Measurements from ENCODE around the gene TMEM89.

Gene TMEM89

DNA sequence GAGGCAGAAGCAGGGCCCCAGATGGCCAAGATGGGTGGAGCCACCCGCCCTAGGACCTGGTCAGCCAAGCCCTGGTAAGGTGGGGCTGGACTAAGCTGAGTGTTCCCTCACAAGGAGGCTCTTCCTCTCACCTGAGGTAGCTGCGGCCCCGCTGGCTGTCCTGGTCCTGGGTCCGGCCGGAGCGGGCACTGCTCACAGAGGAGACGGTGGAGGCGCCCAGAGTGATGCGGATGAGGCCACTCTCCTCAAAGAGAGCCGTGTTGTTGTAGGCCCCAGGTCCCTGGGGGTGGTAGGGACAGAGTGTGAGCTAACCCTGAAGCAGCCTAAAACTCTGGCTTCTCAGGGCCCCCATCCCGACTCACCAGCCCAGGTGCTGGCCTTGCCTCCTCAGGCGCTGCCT is 21.0 kb upstream of the TMEM89 start:
- FAIRE-seq (no peak), DNase-seq (ENCODE audit: insufficient read length, low spot score) (no peak)

DNA sequence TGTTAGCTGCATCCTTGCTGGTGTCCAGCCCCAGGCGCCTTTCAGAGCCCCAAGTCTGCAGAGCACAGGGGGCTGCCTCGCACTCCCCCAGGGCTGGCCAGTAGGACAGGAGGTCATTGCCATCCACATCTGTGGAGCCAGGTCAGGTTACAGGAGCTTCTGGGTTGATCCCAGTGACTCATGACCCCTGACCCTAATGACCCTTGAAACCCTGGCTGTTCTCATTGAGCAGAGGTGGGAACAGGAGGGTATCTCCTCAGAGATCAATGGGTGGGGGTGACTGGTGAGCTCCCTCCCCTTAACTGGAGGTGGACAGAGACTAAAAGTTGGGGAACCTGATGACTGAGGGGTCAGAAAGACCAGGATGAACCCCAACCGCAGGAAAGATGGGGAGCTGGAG is 19.8 kb upstream of the TMEM89 start:
- DNase-seq (ENCODE audit: insufficient read length, low spot score) (no peak), FAIRE-seq (no peak)

DNA sequence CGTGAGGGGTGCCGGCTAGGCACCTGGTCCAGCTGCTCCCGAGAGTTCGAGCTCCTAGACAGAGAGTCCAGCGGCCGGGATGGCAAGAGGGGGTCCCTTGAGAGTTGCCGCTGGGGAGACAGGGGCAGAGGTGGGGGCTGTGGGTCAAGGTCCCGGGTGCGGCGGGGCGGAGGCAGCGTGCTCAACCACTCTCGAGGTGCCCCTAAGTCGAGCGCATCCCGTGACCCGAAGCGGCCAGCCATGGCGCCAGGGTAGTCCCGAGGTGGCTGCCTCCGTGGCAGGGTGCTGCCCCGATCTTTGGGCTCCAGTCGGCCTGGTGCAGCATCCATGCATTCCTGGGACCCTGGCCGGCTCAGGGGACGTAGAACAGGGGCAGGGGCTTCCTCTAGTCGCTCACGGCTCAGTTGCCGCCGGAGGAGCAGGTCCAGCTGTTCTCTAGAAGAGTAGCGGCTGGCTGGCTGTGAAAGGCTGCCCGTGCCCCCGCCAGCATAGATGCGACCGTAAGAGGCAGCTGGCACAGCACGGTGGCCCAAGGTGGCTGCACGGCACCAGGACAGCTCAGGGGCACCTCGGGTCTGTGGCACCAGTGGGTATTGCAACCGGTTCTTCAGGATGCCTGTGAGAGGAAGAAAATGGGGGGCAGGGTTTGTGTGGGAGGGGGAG is 18.5 kb upstream of the TMEM89 start:
- FAIRE-seq (no peak), DNase-seq (ENCODE audit: insufficient read length, low spot score) (no peak)

DNA sequence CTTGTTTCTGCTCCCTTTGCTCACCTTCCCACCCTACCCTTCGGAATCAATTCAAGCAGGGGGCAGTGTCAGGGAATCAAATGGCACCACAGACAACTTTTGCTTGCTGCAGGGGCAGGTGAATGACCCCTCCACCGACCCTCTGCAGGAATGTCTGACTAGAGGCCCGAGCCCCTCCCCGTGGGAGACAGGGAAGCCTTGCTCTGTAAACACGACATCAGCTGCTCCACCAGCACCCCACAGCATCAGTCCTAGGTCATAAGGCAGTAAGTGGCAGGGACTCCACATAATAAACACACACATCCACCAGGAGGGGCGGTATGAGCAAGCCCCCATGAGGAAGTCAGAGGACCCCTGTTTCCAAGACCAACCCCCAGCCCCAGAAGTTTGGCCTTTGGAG is 15.7 kb upstream of the TMEM89 start:
- no peak for DNase-seq (ENCODE audit: insufficient read length, low spot score)
- no peak for FAIRE-seq

DNA sequence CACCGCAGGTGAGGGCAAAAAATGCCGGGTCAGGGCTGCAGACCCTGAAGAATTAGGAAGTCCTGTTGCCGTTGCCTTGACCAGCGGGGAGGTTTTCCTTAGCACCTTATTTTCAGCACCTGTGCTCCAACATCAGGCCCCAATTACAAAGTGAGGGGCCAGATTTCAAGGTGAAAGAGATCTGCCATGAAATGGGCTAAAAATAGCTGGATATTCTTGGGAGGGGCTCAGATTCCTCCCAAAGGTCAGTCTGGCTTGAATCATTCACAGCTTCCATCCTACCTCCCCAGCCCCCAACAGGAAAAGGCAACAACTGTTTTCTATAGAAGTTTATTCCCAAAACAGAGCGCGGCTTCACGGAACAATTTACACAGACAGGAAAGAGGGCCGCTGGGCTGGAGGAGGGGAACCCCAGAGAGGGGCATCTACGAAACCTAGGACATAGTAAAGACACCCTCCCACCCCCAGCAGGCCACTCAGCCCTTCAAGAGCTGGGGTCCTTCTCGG is 14.6 kb upstream of the TMEM89 start:
- DNase-seq (ENCODE audit: insufficient read length, low spot score) (no peak), FAIRE-seq (no peak)

DNA sequence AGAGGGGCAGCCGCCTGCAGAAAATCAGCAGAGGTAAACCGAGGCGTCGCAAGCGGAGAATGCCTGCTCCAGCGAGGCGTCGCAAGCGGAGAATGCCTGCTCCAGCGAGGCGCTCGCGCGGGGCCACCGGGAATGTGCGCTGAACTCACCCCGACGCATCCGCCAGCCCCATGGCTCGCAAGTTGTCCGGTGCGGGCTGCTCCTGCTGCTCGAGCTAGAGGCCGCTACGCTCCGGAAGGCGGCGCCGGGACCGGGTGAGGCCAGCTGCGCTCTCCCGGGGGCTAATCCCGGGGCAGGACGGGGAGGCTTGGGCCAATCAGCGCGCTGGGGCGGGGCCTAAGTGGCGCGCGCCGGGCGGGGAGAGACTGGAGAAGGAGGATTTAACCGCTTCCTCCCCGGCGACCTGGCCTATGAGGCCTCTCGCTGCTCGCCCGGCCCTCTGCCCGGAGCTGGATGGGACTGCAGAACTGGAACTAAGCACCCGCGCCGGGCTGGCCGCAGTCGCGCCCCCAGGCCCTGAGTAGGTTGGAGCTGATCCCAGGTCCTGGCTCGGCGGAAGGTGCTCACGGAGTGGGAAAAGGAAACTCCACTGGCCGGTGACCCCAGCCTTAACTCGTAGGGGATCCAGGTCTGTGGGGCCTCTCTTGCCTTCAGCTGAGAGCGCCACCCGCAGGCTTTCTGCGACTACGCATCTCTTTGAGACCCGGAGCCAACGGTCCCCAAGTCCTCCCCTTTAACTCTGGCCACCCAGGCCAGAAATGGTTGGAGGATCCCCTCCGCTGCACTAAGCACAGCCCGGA is 13.9 kb upstream of the TMEM89 start, which contains the start of gene SLC26A6:
TSS of gene SLC26A6 (minus strand) at position 240 of the 800 bp plus-strand sequence. CDS start at position 172, 68 bp downstream.
- peak; percentile 98 for DNase-seq (ENCODE audit: insufficient read length, low spot score)
- FAIRE-seq: peak; percentile 93

DNA sequence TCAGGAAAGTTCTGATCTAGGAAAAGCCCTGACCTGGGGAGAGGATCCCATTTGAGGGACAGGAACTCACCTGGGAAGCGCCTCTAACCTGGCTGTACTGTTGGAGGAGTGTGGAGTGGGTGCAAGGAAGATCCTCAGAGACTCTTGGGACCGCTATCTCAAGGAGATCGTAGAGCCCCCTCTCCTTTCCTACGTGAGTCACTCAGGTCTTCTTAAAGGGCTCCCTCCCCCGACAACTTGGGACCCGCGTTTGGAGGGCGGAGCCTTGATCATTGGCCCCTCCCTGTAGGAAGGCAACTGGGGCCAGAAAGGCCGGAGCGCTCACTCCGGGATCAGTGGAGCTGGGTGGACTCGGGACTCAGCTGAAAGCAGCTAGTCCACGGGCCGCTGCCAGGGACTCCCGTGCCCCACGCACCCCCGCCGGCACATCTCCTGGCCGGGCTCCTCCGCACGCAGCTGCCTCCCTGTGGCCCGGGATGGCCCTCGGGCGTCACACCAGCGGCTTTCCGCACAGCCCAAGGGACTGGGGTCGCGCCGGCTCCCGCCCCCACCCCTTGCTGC is 13.2 kb upstream of the TMEM89 start:
- DNase-seq (ENCODE audit: insufficient read length, low spot score) (peak; percentile 79), FAIRE-seq (no peak)

DNA sequence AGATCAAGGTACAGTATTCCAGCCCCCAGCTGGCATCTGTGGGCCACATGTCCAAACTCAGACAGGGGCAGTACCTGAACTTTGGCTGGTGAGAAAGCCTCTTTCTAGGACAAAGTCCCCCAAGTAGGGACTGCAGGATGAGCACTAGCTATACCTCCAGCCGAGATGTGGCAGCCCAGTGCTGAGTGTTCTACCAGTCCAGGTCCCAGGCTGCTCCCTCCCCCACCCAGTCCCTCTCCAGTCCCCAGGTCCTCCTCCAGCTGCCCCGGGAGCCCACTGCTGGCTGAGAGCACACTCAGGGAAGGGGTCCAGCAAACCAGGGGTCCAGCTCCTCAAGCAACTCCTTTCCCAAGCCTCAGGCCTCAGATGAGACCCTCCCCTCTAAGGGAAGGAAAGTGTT is 12.2 kb upstream of the TMEM89 start:
- DNase-seq (ENCODE audit: insufficient read length, low spot score): no peak
- FAIRE-seq: no peak

DNA sequence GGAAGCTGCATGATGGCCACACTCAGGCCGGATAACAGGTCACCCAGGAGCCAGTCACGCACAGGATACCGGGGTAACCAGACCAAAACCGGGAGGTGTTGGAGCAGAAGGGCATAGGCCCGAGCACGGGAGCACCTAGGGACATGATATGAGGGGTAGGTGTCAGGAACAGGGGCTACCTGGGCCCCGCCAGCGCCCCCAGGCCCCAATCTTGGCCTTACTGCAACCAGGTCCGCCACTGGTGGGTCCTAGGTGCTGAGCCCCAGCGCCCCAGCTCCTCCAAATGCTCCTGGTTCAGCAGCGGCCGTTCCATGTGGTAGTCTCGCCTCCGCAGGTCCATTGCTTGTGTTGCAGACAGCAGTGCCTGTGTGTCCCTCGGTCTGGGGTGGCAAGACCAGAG is 11.7 kb upstream of the TMEM89 start:
- DNase-seq (ENCODE audit: insufficient read length, low spot score): no peak
- FAIRE-seq: no peak

DNA sequence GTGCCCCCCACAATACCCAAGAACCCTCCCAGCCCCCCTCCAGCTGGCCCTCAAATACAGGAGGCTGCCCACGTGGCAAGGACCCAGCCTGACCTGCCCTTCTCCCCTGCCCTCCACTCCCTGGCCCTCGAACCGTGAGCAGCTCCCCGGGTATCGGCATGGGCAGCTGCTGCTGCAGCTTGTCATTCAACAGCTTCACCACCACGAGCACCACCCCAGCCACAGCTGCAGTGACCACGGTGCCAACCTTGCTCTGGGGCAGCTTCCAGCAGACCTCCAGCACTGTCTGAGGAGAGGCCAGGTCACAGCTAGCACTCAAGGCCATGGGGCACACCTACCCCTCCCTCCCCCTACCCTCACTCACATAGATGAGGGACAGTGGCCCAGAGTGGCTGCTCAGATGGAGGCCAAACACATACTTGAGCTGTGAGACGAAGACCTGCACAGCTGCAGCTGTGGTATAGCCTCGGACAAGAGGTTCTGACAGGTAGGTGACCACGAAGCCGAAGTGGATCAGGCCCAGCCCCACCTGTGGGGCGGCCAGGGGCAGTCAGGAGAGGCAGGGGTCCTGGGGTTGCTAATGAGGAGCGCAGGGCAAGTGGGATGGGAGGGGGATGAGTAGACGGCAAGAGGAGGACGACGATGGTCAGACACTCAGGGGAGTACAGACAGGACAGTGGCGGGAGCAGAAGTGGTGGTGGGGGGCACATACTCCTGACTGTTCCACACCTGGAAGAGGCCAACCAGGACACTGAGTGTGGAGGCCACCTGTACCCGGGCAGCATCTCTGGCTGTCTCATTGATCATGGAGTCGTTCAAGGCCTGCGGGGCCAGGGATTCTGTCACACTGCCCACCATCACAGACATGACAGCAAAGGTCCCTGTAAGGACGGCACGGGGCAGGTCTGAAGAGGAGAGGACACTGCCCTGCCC is 10.2 kb upstream of the TMEM89 start:
- peak; percentile 66 for FAIRE-seq
- no peak for DNase-seq (ENCODE audit: insufficient read length, low spot score)

DNA sequence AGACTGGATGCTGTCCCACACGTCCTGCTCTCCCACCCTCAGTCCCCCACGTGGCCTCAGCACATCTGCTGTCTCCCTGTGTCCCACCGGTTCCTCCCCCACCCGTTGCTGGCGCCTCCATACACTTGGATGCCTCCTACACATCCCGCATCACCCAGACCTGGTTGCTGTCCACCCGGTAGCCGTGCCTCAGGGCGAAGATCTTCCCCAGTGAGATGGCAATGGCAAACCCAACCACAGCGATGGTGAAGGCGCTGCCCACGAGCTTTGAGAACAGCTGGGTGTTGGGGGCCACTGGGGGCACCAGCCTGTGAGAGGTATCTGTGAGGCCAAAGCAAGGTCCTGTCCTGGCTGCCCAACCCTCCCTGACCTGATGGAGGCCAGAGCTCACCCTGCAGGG is 9.3 kb upstream of the TMEM89 start:
- DNase-seq (ENCODE audit: insufficient read length, low spot score) (no peak), FAIRE-seq (peak; percentile 9)

DNA sequence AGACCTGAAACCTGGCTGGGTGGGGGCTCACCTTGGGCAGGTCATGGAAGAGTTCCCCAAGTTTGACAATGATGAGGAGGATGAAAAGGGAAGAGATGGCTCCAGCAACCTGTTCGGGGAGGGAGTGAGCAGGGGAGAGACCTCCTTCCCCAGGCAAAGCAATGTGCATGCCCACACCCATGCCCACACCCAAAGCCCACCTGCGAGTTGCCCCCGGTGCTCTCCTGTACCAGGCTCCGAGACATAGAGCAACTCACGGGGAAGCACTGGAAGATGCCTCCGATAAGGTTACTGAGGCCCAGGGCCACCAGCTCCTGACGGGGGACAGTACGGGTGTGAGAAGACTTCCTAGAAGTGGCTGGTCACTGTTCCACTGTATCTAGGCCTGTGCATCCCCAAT is 8.8 kb upstream of the TMEM89 start:
- FAIRE-seq (no peak), DNase-seq (ENCODE audit: insufficient read length, low spot score) (no peak)

DNA sequence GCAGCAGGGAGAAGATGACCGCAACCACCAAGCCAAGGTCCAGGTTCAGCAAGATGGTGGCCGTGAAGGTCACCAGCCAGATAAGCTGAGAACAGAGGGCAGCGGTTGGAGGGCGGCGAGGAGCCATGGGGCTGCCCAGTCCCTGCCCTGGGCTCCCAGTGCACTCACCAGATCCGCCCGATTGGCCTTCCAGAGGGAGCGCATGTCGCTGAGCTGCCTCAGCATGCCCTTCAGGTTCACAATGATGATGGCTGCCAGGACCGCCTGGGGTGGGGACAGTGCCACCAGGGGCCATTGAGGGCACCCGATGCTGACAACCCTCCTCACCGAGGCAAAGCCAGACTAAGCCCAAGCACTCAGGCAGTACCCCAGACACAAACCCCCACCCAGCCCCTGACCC is 8.3 kb upstream of the TMEM89 start:
- no peak for FAIRE-seq

DNA sequence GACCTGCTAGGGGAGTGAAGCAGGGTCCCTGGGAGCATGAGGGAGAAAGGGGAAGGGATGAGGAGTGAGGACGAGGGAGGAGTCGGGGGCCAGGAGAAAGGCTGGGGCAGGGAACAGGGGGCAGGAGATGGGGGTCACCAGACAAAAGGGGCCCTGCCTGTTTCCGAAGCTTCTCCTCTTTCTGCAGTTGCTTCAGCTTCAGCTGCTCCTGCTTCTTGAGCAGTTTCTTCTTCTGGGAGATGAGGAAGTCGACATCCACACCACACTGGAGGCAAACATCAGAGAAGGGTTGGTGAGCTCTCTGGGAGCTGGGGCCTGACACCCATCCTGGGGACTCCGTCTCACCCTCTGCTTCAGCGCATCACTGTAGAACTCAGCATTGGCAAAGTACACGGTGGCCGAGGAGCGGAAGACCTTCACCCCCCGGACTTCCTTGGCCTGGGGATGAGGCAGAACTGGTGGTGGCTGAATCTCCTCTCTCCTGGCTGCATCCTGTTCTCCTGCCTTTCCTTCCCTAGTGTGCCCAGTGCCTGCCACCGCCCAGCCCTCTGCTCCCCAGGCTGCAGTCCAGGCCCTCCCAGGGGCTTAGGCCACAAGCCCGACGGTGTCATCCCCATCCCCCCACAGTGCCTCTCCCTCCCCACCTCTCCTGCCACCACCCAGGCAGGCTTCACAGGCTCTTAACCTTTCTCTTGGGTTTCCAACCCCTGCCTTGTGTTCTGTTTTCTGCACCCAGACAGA is 6.9 kb upstream of the TMEM89 start:
- no peak for FAIRE-seq
- no peak for DNase-seq (ENCODE audit: insufficient read length, low spot score)

More for the DNA sequence above, 8.3 kb upstream of the TMEM89 start:
- no peak for DNase-seq (ENCODE audit: insufficient read length, low spot score)

DNA sequence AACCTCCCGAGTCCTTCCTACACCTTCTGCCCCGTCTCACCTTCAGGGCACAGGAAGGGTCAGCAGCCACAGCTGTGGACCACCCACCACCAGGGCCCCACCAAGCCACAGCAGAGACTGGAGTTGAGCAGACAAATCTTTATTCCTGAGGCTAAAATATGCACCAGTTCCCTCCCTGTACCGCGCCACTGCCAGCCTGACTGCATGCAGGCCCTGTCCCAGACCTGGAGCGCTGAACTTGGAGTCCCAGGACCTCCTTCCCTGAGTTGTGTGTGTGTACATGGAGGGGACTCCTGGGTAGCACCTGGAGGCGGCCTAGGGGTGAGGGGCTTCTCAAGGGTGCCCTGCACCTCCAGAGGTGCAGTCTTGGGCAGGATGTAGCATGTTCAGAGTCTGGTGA is 4.0 kb upstream of the TMEM89 start:
- no peak for DNase-seq (ENCODE audit: insufficient read length, low spot score)
- no peak for FAIRE-seq

DNA sequence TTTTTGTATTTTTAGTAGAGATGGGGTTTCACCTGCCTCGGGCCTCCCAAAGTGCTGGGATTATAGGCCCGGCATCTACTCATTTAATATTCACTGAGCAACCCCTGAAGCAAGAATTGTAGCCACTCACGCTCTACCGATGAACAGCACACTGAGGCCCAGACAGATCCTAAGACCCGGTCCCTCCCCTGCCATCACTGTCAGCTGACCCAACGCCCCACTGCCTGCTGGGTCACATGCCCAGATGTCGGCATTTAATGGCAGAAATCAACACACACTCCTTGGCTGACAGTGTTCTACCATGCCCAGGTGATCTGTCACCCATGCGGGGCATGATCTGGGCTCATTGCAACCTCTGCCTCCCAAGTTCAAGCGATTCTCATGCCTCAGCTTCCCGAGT is 3.2 kb upstream of the TMEM89 start:
- DNase-seq (ENCODE audit: insufficient read length, low spot score): no peak

DNA sequence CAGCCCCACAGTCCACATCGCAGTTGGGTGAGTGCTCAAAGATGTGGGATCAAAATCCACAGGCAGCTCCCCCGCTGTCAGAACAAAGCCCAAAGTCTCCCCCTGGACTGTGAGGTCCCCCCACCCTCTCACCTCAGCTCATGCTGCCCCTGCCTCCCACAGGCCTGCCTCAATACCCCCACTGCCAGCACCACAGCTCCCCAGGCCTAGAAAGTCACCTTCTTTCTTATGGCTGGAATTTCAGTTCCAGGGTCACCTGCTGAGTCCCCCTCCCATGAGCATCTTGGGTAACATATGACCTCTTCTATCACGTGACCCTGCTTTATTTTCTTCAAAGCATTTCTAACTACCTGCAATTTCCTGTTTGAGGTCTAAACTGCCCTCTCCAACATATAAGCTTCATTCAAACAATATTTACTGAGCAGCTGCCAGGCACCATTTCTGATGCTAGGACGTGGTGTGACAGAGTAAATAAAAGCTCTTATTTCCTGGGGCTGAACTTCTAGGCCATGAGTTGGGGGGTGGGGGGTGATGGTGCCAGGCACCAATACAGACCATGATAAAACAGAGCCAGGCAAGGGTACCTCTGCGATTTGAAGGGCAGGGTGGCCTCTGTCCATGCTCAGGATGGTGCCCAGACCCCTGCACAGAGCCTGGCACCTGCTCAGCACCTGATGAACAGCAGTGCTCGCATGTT is 2.4 kb upstream of the TMEM89 start:
- DNase-seq (ENCODE audit: insufficient read length, low spot score) (no peak), FAIRE-seq (no peak)

More for the DNA sequence above, 3.2 kb upstream of the TMEM89 start:
- FAIRE-seq: no peak

DNA sequence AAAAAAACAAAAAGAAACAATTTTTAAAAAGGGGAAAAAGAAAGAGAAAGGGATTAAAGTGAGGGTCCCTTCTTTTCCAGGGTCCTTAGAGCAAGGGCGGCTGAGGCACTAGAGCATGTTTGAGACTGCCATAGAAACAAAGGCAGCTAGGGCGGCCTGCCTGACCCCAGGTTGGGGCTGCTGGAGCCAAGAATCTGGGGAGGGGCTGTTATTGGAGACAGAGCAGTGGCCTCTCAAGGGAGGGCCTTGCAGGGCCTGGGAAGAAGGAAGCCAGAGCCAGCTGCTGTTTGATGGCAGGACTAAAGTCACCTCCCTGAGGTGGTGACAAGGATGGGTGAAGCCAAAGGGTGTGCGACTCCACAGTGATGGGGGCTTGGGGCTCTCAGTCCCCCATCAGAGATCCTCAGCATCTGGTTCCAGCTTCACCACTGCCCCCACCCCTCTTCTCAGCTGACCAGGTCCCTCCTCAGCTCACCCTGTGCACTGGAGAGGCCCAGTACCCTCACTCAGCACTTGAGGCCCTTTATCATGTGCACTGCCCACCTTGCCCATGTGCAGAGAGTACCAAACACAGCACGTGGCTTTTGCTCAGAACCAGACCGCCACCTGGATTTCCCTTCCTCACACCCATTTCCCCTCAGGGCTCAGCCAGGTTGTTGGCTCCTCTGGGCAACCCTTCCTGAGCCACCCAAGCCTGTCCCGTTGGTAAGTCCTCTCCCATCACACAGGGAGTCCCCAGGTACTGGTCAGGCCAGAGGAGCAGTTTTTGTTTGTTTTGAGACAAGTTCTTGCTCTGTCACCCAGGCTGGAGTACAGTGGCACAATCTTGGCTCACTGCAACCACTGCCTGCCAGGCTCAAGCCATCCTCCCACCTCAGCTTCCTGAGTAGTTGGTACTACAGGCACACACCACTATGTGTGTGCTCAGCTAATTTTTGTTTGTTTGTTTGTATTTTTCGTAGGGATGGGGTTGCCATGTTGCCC is 1.7 kb downstream of the TMEM89 start:
- DNase-seq (ENCODE audit: insufficient read length, low spot score) (no peak), FAIRE-seq (peak; percentile 23)

Data from HTR-8/SVneo (cell line).